HG03108 (cell line): ENCODE measurements around the gene GTF2A1.
A peak's percentile ranks its signal among the peaks of the same experiment; 100 is the strongest.
"Not testable (repeated sequence)": the region's sequence is repeated elsewhere in the genome, so short reads cannot be mapped to it uniquely, and the experiment has no call there.

Experiments
- ATAC-seq: cut with Tn5 transposase; IDR thresholded peaks from one replicate; pipeline ENCODE4 v1.9.1; 2021; ENCODE audit warnings: moderate library complexity; ENCODE audit not compliant: unreplicated experiment

GTF2A1 gene

GRCh38 chr14:81220830-81221578 lies at the start of gene GTF2A1:
Gene GTF2A1 (minus strand): TSS chr14:81220959. CDS start chr14:81220518, 441 bp downstream.
- ATAC-seq, result peak; percentile 69

GRCh38 chr14:81269979-81270375 lies 49.2 kb upstream of the GTF2A1 start:
- no peak for ATAC-seq

- ATAC-seq, result peak; percentile 67
These were observed 48.6 kb upstream of the GTF2A1 start for GRCh38 chr14:81269100-81269978.

- ATAC-seq, result no peak
These were observed 47.3 kb upstream of the GTF2A1 start for GRCh38 chr14:81268016-81268416.

GRCh38 chr14:81265636-81266169 lies 44.9 kb upstream of the GTF2A1 start:
- no peak for ATAC-seq

- ATAC-seq, result no peak
These were observed 43.9 kb upstream of the GTF2A1 start for GRCh38 chr14:81264671-81265070.

- ATAC-seq, result no peak
These were observed 43.1 kb upstream of the GTF2A1 start for GRCh38 chr14:81263777-81264410.

- no peak for ATAC-seq
These were observed 40.4 kb upstream of the GTF2A1 start for GRCh38 chr14:81261176-81261575.

GRCh38 chr14:81260732-81261131 lies 40.0 kb upstream of the GTF2A1 start:
- no peak for ATAC-seq

- no peak for ATAC-seq
These were observed 35.7 kb upstream of the GTF2A1 start for GRCh38 chr14:81256289-81256960.

GRCh38 chr14:81252278-81252677 lies 31.5 kb upstream of the GTF2A1 start:
- no peak for ATAC-seq

- ATAC-seq, result no peak
These were observed 26.6 kb upstream of the GTF2A1 start for GRCh38 chr14:81247271-81247766.

GRCh38 chr14:81246461-81247270 lies 25.9 kb upstream of the GTF2A1 start:
- no peak for ATAC-seq

- no peak for ATAC-seq
These were observed 25.0 kb upstream of the GTF2A1 start for GRCh38 chr14:81245771-81246170.

GRCh38 chr14:81244431-81244830 lies 23.7 kb upstream of the GTF2A1 start:
- ATAC-seq, result not testable (repeated sequence)

- no peak for ATAC-seq
These were observed 22.7 kb upstream of the GTF2A1 start for GRCh38 chr14:81243499-81243898.

- not testable (repeated sequence) for ATAC-seq
These were observed 16.1 kb upstream of the GTF2A1 start for GRCh38 chr14:81236849-81237248.

GRCh38 chr14:81236138-81236537 lies 15.4 kb upstream of the GTF2A1 start:
- ATAC-seq, result no peak

- no peak for ATAC-seq
These were observed 14.3 kb upstream of the GTF2A1 start for GRCh38 chr14:81235096-81235495.

GRCh38 chr14:81234278-81234677 lies 13.5 kb upstream of the GTF2A1 start:
- no peak for ATAC-seq
